HAP-1 (cell line): ENCODE measurements around the gene PTK7.
A peak's percentile ranks its signal among the peaks of the same experiment; 100 is the strongest.

Experiments
- DNase-seq, 2 experiments: peaks; one replicate each; pipeline ENCODE4 v3.0.0-alpha.2; 2016 to 2020; ENCODE audit warnings: low spot score in 2 of 2
- H3K27me3 ChIP-seq: fragments of 250-450 bp; sonication (Bioruptor Pico); 2 replicates; pipeline ENCODE4 v1.5.1; 2020; ENCODE audit warnings: low read depth, mild to moderate bottlenecking, moderate library complexity
- H3K36me3 ChIP-seq: fragments of 250-450 bp; sonication (Bioruptor Pico); replicated peaks from 2 replicates; pipeline ENCODE4 v1.5.1; 2020; ENCODE audit warnings: mild to moderate bottlenecking
- H3K4me1 ChIP-seq: fragments of 250-450 bp; sonication (Bioruptor Pico); 2 replicates; pipeline ENCODE4 v1.5.1; 2020; ENCODE audit warnings: mild to moderate bottlenecking
- H3K4me3 ChIP-seq: fragments of 250-450 bp; sonication (Bioruptor Pico); 2 replicates; pipeline ENCODE4 v1.5.1; 2020; ENCODE audit warnings: mild to moderate bottlenecking, moderate library complexity
- H3K9me3 ChIP-seq: fragments of 250-450 bp; sonication (Bioruptor Pico); 2 replicates; pipeline ENCODE4 v1.5.1; 2020; ENCODE audit warnings: mild to moderate bottlenecking, moderate library complexity
- in situ Hi-C: fragments of 300-500 bp; cut with MboI; formaldehyde crosslinking; loops from 3 replicates; pipeline ENCODE4 v1.14.3; 2020; ENCODE audit warnings: low sequenced_read_pairs, inconsistent platforms, mixed read lengths

Gene PTK7

DNA sequence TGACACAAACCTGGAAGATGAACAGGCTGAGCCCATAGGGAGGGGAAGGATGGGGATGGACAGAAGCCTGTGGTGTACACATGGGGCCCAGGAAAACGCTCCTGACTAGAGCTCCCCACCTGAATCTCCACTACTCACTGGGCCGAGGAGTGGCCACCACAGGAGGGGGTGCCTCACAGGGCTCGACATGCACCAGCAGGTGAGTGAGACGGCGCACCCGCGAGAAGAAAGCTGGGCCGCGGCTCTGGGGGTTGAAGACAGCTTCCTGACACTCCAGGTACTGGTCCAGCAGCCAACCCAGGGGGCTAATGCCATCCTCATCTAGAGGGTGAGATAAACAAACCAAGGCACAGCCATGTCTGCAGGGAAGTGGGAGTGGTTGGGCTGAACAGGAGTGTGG lies 32.8 kb upstream of the PTK7 start:
- Histone ChIP-seq H3K4me3 (no peak overlapping the region), H3K27me3 (no peaks in the 10 kb centered on the region), H3K4me1 (no peaks in the 10 kb centered on the region), H3K9me3 (no peaks in the 10 kb centered on the region), H3K36me3 (peaks cover 80% of the 10 kb centered on the region)
- in situ Hi-C loops, result no loop called here
- no peak for DNase-seq

DNA sequence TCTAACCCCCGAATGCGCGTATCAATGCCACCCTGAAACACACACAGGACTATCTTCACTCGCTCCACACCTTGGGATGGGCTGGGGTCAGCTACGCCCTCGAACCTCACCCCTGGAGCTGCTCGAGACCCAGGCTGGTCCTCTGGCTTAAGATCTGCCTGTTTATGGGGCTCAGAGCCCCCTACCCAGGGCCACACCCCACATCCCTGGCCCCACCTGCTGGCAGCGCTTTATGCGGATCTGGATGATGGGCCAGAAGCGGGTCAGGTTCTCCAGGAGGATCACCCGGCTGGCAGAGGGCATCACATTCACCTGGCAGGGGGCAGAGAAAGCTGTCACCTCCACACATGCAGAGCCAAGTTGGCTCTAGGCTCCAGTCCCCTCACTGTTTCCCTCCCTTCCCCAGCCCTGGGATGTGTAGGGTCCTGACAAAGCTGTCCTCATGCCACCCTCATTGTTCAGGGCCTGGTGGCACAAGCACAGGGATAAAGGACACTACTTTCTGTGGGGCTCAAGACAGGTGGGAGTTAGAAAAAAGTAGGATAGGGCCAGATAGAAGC lies 30.7 kb upstream of the PTK7 start:
- H3K36me3 ChIP-seq, result peaks cover 81% of the 10 kb centered on the region

GRCh38 chr6:43047998-43048397 lies 28.1 kb upstream of the PTK7 start:
- peaks cover 81% of the 10 kb centered on the region for H3K36me3 ChIP-seq
- in situ Hi-C loops, result no loop called here
- no peak for DNase-seq
- H3K4me1 ChIP-seq, result peaks cover 6% of the 10 kb centered on the region; the same call in 1 of the 2 replicates
- H3K9me3 ChIP-seq, result no peaks in the 10 kb centered on the region
- no peaks in the 10 kb centered on the region for H3K27me3 ChIP-seq
- no peak overlapping the region for H3K4me3 ChIP-seq

More for the DNA sequence above, 30.7 kb upstream of the PTK7 start:
- in situ Hi-C loops, result no loop called here
- no peaks in the 10 kb centered on the region for H3K27me3 ChIP-seq
- DNase-seq, result no peak
- H3K9me3 ChIP-seq, result no peaks in the 10 kb centered on the region
- no peaks in the 10 kb centered on the region for H3K4me1 ChIP-seq
- H3K4me3 ChIP-seq, result no peak overlapping the region

DNA sequence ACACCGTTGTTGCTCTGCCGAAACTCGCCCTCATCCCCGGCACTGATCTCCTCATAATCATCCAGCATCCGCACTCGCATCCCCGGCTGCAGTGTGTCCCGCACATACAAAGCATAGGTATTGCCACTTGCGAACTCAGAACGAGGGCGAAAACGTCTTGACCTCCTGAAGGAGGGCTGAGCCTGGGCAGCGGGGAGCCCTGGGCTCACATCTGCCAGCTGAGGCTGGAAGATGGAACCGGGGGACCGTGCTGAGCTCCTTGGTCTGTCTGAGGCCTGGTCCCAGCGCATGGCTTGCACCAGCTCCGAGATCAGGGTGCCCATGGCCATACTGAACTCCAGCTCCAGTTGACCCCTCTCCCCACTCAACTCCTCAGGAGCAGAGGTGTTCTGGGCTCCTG lies 25.1 kb upstream of the PTK7 start:
- Histone ChIP-seq H3K9me3 (no peaks in the 10 kb centered on the region), H3K36me3 (peaks cover 70% of the 10 kb centered on the region), H3K27me3 (no peaks in the 10 kb centered on the region), H3K4me3 (no peak overlapping the region), H3K4me1 (peaks cover 8% of the 10 kb centered on the region; the same call in 1 of the 2 replicates)
- in situ Hi-C loops, result no loop called here
- no peak for DNase-seq

DNA sequence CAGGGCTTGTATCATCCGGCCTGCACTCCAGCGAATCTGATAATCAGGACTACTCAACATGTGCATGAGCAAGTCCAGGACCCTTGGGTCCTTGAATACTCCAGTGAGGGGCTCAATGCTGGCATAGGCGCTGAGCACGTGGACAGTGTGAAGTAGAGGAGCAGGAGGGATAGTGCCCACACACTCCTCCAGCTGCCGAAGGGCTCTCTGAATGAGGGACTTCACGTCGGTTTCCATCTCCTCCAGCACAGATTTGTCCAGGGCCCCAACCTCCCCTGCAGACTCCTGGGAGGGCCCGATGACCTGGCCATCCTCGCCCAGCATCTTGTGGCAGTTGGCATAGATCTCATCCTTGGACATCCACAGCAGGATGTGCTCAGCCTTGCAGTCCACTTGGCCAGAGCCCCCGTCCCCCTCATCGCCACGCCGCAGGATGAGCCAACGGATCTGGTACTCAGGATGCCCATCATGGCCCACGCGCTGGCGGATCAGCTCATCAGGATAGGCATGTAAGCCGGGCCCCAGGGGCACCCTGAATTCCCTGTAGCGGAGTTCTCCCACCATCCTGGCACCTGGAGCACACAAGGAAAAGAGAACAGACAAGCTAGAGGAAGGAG lies 23.8 kb upstream of the PTK7 start:
- DNase-seq, result no peak
- no peaks in the 10 kb centered on the region for H3K27me3 ChIP-seq
- peaks cover 65% of the 10 kb centered on the region for H3K36me3 ChIP-seq
- H3K4me1 ChIP-seq, result peaks cover 8% of the 10 kb centered on the region; the same call in 1 of the 2 replicates
- H3K9me3 ChIP-seq, result no peaks in the 10 kb centered on the region
- H3K4me3 ChIP-seq, result peak overlapping the region; percentile 87
- in situ Hi-C loops, result no loop called here

- Histone ChIP-seq H3K9me3 (no peaks in the 10 kb centered on the region), H3K27me3 (no peaks in the 10 kb centered on the region)
- DNase-seq, result peak in 1 of 2 experiments; percentile 46
These were observed 23.1 kb upstream of the PTK7 start for GRCh38 chr6:43052842-43053544.

DNA sequence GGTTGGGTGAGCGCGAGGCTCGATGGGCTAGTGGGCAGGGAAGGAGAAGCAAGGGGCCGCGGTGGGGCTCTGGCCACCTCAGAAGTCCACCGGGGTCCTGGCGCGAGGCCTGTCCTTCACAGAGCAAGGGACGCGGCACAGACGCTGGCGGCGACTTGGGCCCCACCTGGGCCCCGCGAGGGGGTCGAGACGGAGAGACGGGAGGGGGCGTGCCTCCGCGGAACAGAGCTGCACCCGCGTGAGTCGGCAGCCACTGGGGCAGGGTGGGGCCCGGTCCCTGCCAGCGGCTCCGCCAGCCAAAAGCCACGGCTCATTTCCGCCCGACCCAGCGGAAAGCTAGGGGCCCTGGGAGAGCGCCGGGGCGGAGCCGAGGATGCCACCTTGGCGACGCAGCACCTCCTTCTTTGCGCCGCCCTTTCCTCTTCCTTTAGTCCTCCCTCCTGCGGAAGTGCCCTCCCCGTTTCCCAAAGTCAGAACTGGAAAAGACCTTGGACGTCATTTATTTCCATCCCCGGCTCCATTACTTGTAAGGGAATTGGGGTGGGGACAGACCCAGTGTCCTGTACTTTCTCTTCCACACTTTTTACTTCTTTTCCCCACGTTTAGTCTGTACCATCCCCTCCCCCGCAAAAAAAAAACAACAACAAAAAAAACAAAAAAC lies 22.4 kb upstream of the PTK7 start, which contains the start of gene CUL7:
Gene CUL7, minus strand, starts transcription at position 307 of the 661 bp plus-strand sequence. CDS start 1,063 bp downstream, outside the sequence.
- H3K27me3 ChIP-seq, result no peaks in the 10 kb centered on the region
- peaks cover 61% of the 10 kb centered on the region for H3K36me3 ChIP-seq
- DNase-seq, result peak; percentile 96
- peaks cover 14% of the 10 kb centered on the region for H3K4me1 ChIP-seq
- H3K9me3 ChIP-seq, result no peaks in the 10 kb centered on the region
- peak within 1 kb of the TSS; percentile 87 for H3K4me3 ChIP-seq
- in situ Hi-C loops, result no loop called here

More at GRCh38 chr6:43052842-43053544, 23.1 kb upstream of the PTK7 start:
- peak overlapping the region; percentile 87 for H3K4me3 ChIP-seq
- H3K36me3 ChIP-seq, result peaks cover 64% of the 10 kb centered on the region
- in situ Hi-C loops, result no loop called here
- H3K4me1 ChIP-seq, result peaks cover 8% of the 10 kb centered on the region

GRCh38 chr6:43054206-43054943 lies 21.7 kb upstream of the PTK7 start:
- Histone ChIP-seq H3K36me3 (peaks cover 58% of the 10 kb centered on the region), H3K4me1 (peaks cover 15% of the 10 kb centered on the region), H3K9me3 (no peaks in the 10 kb centered on the region), H3K4me3 (peak overlapping the region; percentile 87), H3K27me3 (no peaks in the 10 kb centered on the region)
- in situ Hi-C loops, result no loop called here
- DNase-seq, result no peak

- in situ Hi-C loops, result no loop called here
- peaks cover 42% of the 10 kb centered on the region for H3K36me3 ChIP-seq
- no peak overlapping the region for H3K4me3 ChIP-seq
- H3K9me3 ChIP-seq, result no peaks in the 10 kb centered on the region
- H3K4me1 ChIP-seq, result peaks cover 15% of the 10 kb centered on the region
- H3K27me3 ChIP-seq, result no peaks in the 10 kb centered on the region
- no peak for DNase-seq
These were observed 20.1 kb upstream of the PTK7 start for GRCh38 chr6:43055966-43056365.

- H3K4me3 ChIP-seq, result peak overlapping the region; percentile 93
- no peaks in the 10 kb centered on the region for H3K27me3 ChIP-seq
- peaks cover 28% of the 10 kb centered on the region for H3K36me3 ChIP-seq
- in situ Hi-C loops, result no loop called here
- no peaks in the 10 kb centered on the region for H3K9me3 ChIP-seq
- no peak for DNase-seq
- H3K4me1 ChIP-seq, result peaks cover 9% of the 10 kb centered on the region; the same call in 1 of the 2 replicates
These were observed 17.6 kb upstream of the PTK7 start for GRCh38 chr6:43058531-43058930.

DNA sequence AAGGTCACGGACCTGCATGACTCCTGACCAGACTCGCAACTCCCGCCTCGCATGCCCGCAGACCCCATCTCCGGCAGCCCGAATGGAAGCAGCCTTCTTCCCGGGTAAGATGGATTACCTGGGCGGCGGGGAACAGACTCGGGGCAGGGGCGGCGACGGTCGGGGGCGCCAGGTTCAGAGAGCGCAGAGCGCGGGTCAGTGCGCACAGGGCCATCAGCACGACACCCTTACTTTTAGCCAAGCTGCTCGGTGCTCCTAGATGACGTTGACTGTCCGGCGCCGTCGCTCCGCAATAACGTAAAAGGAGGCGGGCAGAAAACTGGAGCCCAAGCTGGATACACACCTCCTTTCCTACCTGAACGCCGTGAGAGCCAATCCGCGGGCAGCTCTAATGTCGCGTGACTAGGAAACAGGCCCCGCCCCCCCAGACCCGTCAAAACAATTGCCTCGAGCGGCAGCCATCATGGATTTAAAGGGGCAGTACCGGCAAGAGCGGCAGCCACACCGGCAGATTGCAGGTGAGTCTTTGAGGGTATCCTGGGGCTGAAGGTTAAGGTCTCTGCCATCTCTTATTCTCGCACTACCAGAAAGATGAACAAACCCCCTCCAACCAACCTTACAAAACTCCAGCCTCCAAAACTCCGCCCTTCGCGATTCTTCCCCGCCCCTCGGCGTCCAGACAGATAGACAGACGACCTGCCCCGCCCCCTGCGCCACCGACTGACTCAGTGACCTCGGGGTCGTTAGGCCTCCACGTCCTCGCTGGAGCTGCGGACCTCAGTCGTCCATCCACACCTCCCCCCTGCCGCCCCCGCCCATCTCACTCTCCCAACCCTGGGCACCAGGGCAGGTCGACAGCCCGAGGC lies 16.7 kb upstream of the PTK7 start, which contains the start of the genes KLC4 and MRPL2:
Gene KLC4, plus strand, starts transcription at position 464 of the 866 bp plus-strand sequence. CDS start 1,705 bp downstream, outside the sequence.
Gene MRPL2, minus strand, starts transcription at position 267 of the 866 bp plus-strand sequence. Its CDS starts 53 bp downstream, at position 214.
- H3K4me3 ChIP-seq, result peak within 1 kb of the TSS; percentile 93
- peak; percentile 98 for DNase-seq
- in situ Hi-C loops, result no loop called here
- H3K9me3 ChIP-seq, result no peaks in the 10 kb centered on the region
- H3K36me3 ChIP-seq, result peaks cover 28% of the 10 kb centered on the region
- H3K27me3 ChIP-seq, result no peaks in the 10 kb centered on the region
- H3K4me1 ChIP-seq, result peaks cover 6% of the 10 kb centered on the region; the same call in 1 of the 2 replicates

DNA sequence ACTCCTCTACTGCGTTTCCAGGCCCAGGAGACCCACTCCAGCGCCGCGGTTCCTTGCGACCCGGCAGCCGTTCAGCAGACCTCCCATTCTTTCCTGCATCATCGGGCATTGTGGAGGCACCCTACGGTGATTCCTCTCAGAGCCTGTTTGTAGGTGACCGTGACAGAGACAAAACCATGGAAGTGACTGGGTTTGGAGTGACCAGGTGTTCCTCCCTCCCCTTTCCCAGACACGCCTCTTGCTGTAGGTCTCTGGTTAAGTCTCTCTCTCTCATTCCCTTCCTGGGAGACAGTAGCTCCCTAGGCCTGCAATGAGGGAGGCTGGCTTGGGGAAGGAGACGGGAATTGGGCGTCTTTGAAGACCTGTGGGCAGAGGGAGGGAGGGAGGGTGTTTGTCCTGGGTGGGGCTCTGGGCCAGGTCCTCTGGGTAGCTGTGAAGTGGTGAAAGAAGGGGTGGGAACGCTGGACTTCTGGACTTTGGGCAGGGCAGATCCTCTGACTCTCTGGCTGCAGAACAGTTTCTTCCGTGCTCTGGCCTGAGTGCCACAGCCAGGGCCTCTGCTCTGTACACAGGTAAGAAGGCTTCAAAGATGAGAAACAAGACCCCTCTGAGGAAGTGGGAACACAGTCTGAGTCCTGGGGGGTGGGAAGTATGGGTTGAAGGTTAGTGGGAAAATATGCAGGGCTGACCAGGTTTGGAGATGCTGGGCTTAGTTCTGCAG lies 15.9 kb upstream of the PTK7 start:
- Histone ChIP-seq H3K36me3 (peaks cover 24% of the 10 kb centered on the region), H3K27me3 (no peaks in the 10 kb centered on the region), H3K9me3 (no peaks in the 10 kb centered on the region), H3K4me1 (peaks cover 6% of the 10 kb centered on the region; the same call in 1 of the 2 replicates), H3K4me3 (peak overlapping the region; percentile 93)
- in situ Hi-C loops, result no loop called here
- DNase-seq, result peak in 1 of 2 experiments; percentile 25
